ENCODE results near the gene ATG10.

The ATG10 gene

DNA sequence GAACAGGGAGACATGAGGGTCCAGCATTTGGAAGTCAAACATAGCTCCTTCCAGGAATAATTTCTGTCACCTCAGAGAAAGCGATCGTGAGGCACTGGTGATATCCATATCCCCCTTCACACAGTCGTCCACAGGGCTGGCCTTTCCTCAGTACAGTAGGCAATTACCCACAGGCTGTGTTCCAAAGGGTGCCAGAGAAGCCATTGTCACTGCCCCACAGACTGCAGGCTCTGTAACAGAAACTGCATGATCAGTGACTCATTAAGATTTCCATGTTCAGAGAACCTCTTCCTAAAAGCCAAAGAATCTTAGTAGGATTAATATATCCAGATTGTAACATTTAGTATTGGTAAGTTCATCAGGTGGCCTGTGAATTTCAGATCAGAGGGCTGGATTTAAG lies 178.7 kb downstream of the ATG10 start:
- no peak overlapping the region for H3K4me3 Mint-ChIP-seq
- no peaks in the 10 kb centered on the region for H3K4me1 Mint-ChIP-seq (ENCODE audit: low read depth)
- peaks cover 10% of the 10 kb centered on the region for H3K36me3 Mint-ChIP-seq
- no peaks in the 10 kb centered on the region for H3K9me3 Mint-ChIP-seq (ENCODE audit: low read depth)
- H3K27me3 Mint-ChIP-seq, result no peaks in the 10 kb centered on the region
- no peak overlapping the region for H3K27ac Mint-ChIP-seq

DNA sequence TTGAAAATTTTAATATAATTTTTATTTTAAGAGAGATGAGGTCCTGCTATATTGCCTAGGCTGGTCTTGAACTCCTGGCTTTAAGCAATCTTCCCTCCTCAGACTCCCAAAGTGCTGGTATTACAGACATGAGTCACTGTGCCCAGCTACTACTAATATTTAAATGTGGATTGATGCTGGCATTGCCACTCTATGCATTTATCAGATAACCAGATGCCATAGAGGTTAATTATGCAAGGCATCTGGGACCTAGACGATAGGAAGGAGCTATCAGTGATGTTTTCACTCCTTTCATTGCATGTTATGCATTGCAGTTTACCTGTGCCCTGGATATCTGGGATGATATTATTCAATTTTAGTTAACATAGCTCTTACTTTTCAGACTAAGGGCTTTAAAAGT lies 179.4 kb downstream of the ATG10 start:
- no peaks in the 10 kb centered on the region for H3K27me3 Mint-ChIP-seq
- no peak overlapping the region for H3K27ac Mint-ChIP-seq
- H3K4me3 Mint-ChIP-seq, result no peak overlapping the region
- no peaks in the 10 kb centered on the region for H3K4me1 Mint-ChIP-seq (ENCODE audit: low read depth)
- no peaks in the 10 kb centered on the region for H3K9me3 Mint-ChIP-seq (ENCODE audit: low read depth)
- peaks cover 10% of the 10 kb centered on the region for H3K36me3 Mint-ChIP-seq

DNA sequence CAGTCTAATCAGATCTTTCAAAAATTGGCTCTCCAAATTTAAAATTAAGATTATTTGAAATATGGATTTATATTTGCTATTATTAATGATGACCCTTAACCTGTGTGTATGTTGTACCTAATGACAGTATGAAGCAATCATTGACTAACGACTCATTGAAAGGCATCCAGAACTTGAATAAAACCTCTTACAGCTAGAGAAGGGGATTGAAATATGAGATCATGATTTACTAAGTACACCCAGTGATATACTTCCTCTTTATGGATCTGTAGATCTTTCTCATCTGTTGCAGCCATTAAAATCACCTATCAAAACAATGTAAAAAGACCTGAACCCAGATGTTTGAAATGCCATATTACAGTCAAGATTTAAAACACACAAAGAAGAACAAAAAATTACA lies 179.8 kb downstream of the ATG10 start:
- no peaks in the 10 kb centered on the region for H3K4me1 Mint-ChIP-seq (ENCODE audit: low read depth)
- no peaks in the 10 kb centered on the region for H3K27me3 Mint-ChIP-seq
- no peak overlapping the region for H3K4me3 Mint-ChIP-seq
- H3K9me3 Mint-ChIP-seq (ENCODE audit: low read depth), result no peaks in the 10 kb centered on the region
- H3K27ac Mint-ChIP-seq, result no peak overlapping the region
- peaks cover 10% of the 10 kb centered on the region for H3K36me3 Mint-ChIP-seq

GRCh38 chr5:82152978-82153481 lies 181.2 kb downstream of the ATG10 start:
- Mint-ChIP-seq H3K4me1 (ENCODE audit: low read depth) (no peaks in the 10 kb centered on the region), H3K36me3 (peaks cover 4% of the 10 kb centered on the region), H3K27me3 (no peaks in the 10 kb centered on the region), H3K4me3 (no peak overlapping the region), H3K9me3 (ENCODE audit: low read depth) (no peaks in the 10 kb centered on the region), H3K27ac (no peak overlapping the region)

- Mint-ChIP-seq H3K27ac (no peak overlapping the region), H3K27me3 (no peaks in the 10 kb centered on the region), H3K36me3 (no peaks in the 10 kb centered on the region)
These were observed 183.0 kb downstream of the ATG10 start for GRCh38 chr5:82154776-82155175.

DNA sequence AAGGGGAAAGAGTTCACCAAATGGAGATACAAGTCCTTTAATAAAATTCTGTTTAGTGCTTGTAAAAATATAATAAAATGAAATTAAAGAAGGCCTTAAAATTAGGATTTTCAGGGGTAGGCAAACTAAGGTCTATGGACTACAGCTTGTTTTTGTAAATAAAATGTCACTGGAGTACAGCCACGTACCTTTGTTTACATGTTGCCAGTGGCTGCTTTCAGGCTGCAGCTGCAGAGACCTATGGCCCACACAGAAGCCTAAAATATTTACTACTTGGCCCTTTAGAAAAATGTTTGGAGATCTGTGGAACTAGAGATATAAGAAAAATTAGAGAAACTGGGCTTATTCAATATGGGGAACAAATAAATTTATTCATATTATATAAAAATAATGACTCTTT lies 183.5 kb downstream of the ATG10 start:
- no peaks in the 10 kb centered on the region for H3K36me3 Mint-ChIP-seq
- H3K27ac Mint-ChIP-seq, result no peak overlapping the region
- H3K9me3 Mint-ChIP-seq (ENCODE audit: low read depth), result no peaks in the 10 kb centered on the region
- no peaks in the 10 kb centered on the region for H3K27me3 Mint-ChIP-seq
- H3K4me3 Mint-ChIP-seq, result no peak overlapping the region
- no peaks in the 10 kb centered on the region for H3K4me1 Mint-ChIP-seq (ENCODE audit: low read depth)

More at GRCh38 chr5:82154776-82155175, 183.0 kb downstream of the ATG10 start:
- Mint-ChIP-seq H3K9me3 (ENCODE audit: low read depth) (no peaks in the 10 kb centered on the region), H3K4me1 (ENCODE audit: low read depth) (no peaks in the 10 kb centered on the region), H3K4me3 (no peak overlapping the region)

GRCh38 chr5:82156874-82157273 lies 185.1 kb downstream of the ATG10 start:
- no peak overlapping the region for H3K27ac Mint-ChIP-seq
- H3K36me3 Mint-ChIP-seq, result no peaks in the 10 kb centered on the region
- H3K4me3 Mint-ChIP-seq, result no peak overlapping the region
- H3K4me1 Mint-ChIP-seq (ENCODE audit: low read depth), result no peaks in the 10 kb centered on the region
- H3K27me3 Mint-ChIP-seq, result no peaks in the 10 kb centered on the region
- H3K9me3 Mint-ChIP-seq (ENCODE audit: low read depth), result no peaks in the 10 kb centered on the region

GRCh38 chr5:82158755-82159413 lies 187.1 kb downstream of the ATG10 start:
- Mint-ChIP-seq H3K9me3 (ENCODE audit: low read depth) (no peaks in the 10 kb centered on the region), H3K4me1 (ENCODE audit: low read depth) (no peaks in the 10 kb centered on the region), H3K27me3 (no peaks in the 10 kb centered on the region), H3K36me3 (no peaks in the 10 kb centered on the region), H3K4me3 (no peak overlapping the region), H3K27ac (no peak overlapping the region)

DNA sequence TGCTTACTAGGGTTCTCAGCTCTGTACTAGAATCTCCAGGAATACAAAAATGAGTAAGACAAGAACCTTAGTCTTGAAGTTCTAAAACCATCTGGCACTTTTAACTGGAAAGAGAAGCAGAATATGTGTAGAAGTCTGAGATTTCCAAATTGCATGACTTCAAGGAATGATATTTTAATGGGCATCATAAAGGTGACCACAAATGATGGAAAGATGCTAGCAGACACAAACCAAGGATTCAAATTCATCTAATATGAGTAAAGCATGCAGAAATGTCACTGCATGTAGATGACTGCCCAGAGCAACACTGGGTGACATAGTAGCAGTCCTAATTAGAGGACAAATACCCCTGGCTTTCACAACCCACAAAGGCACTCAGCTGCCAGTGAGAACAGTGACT lies 189.1 kb downstream of the ATG10 start:
- H3K27ac Mint-ChIP-seq, result no peak overlapping the region
- H3K4me1 Mint-ChIP-seq (ENCODE audit: low read depth), result peaks cover 5% of the 10 kb centered on the region
- no peaks in the 10 kb centered on the region for H3K9me3 Mint-ChIP-seq (ENCODE audit: low read depth)
- no peaks in the 10 kb centered on the region for H3K27me3 Mint-ChIP-seq
- H3K36me3 Mint-ChIP-seq, result no peaks in the 10 kb centered on the region
- H3K4me3 Mint-ChIP-seq, result no peak overlapping the region

DNA sequence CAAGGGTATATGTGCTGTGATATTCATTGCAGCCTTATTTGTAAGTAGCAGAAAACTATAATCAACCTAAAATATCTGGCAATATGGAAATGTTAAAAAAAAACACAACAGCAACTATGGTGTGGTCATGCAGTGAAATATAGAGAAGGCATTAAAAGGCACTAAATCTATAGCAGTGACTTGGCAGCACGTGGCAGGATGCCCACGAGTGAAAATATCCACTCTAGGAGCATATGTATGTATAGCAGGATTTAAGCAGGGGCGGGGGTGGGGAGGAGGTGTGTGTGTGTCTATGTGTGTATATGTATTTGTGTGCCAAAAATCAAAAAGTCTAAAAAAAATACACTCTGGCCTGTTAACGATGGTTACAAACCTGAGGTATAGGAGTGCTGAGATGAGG lies 190.8 kb downstream of the ATG10 start:
- no peaks in the 10 kb centered on the region for H3K36me3 Mint-ChIP-seq
- H3K27me3 Mint-ChIP-seq, result no peaks in the 10 kb centered on the region
- no peak overlapping the region for H3K4me3 Mint-ChIP-seq
- no peak overlapping the region for H3K27ac Mint-ChIP-seq
- H3K9me3 Mint-ChIP-seq (ENCODE audit: low read depth), result no peaks in the 10 kb centered on the region
- peaks cover 5% of the 10 kb centered on the region for H3K4me1 Mint-ChIP-seq (ENCODE audit: low read depth)

DNA sequence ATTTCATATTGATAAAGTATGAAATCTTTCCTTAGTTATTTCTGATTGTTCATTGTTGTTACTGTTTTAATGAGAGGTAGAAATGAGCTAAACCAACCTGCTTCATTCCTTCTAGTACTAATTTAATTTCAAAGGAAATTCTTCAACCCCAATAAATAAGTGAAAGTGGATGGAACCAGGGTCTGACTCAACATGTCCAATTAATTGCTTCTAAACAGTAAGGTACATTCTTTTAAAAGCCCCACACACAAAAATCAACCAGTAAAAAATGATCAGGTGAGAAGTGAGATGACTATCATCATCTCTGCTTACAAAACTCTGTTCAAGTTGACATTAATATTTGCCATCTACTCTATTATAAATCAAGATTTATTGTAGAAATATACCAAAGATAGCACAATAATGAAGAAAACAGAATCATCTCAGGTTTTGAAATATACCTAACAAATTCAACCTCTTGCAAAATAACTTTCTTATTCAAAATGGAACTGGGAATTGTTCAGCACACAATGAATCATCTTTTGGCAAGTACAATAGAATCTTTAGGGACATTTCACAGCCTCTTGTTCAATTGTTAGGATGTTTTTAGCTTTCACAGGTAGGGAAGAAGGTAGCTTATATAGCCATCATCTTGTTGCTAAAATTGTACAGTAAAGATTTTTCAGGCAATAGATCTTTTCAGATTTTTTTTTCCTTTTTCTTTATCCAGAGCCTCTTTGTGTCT lies 191.8 kb downstream of the ATG10 start:
- H3K9me3 Mint-ChIP-seq (ENCODE audit: low read depth), result no peaks in the 10 kb centered on the region
- peaks cover 5% of the 10 kb centered on the region for H3K4me1 Mint-ChIP-seq (ENCODE audit: low read depth)
- H3K27me3 Mint-ChIP-seq, result no peaks in the 10 kb centered on the region
- H3K4me3 Mint-ChIP-seq, result no peak overlapping the region
- H3K36me3 Mint-ChIP-seq, result no peaks in the 10 kb centered on the region
- H3K27ac Mint-ChIP-seq, result no peak overlapping the region

- no peaks in the 10 kb centered on the region for H3K9me3 Mint-ChIP-seq (ENCODE audit: low read depth)
- H3K36me3 Mint-ChIP-seq, result no peaks in the 10 kb centered on the region
- no peaks in the 10 kb centered on the region for H3K27me3 Mint-ChIP-seq
- peaks cover 5% of the 10 kb centered on the region for H3K4me1 Mint-ChIP-seq (ENCODE audit: low read depth)
- H3K27ac Mint-ChIP-seq, result no peak overlapping the region
- no peak overlapping the region for H3K4me3 Mint-ChIP-seq
These were observed 192.6 kb downstream of the ATG10 start for GRCh38 chr5:82164176-82164976.

- H3K27ac Mint-ChIP-seq, result no peak overlapping the region
- peaks cover 5% of the 10 kb centered on the region for H3K4me1 Mint-ChIP-seq (ENCODE audit: low read depth)
- H3K9me3 Mint-ChIP-seq (ENCODE audit: low read depth), result no peaks in the 10 kb centered on the region
- H3K27me3 Mint-ChIP-seq, result no peaks in the 10 kb centered on the region
- no peak overlapping the region for H3K4me3 Mint-ChIP-seq
- no peaks in the 10 kb centered on the region for H3K36me3 Mint-ChIP-seq
These were observed 193.3 kb downstream of the ATG10 start for GRCh38 chr5:82164977-82165713.

DNA sequence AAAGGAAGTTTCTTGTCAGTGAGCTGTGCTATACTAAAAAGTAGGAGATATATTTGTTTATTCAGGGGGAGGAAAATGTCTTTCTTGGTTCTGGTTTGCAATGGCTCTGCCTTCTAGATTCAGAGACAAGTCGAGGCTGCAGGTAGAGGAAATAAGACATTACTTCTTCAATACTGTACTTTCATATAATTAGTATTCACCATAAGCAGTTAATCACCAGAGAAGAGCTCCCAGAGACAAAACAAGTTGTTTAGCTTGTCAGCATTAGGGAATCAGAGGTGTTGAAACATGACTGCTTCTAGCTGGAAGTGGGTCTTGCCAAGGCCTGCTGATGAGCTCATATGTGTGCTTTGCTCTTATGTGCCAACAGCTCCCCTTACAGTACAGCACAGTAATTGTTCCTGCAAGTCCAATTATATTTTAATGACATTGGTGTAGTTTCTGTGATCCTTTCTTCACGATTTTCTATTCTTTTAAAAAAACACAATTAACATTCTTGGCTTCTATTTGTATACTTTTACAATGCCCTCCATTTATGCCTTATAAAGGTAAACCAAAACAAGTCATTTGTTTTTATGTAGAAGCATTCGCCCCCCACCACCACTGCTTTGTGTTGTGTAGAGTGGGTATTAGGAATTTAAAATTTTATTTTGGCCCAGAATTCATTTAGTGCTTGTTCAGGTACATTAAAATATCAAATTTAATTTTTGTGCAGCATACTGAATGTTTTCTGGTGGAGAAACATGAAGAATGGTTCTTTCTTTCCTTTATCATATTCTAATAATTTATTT lies 194.1 kb downstream of the ATG10 start:
- no peaks in the 10 kb centered on the region for H3K27me3 Mint-ChIP-seq
- no peak overlapping the region for H3K4me3 Mint-ChIP-seq
- H3K4me1 Mint-ChIP-seq (ENCODE audit: low read depth), result peaks cover 5% of the 10 kb centered on the region
- peaks cover 3% of the 10 kb centered on the region for H3K36me3 Mint-ChIP-seq
- H3K27ac Mint-ChIP-seq, result no peak overlapping the region
- no peaks in the 10 kb centered on the region for H3K9me3 Mint-ChIP-seq (ENCODE audit: low read depth)
